Osteoblast (primary cell): ENCODE data around the gene TLR5. TPM values are rescaled to one million over a fixed set of nuclear protein-coding genes. Genes with fewer than 3 reads are reported as not detected.

Experiments used
- DNase-seq: peaks from one replicate; pipeline ENCODE4 v3.0.0; 2011; ENCODE audit warnings: low spot score, mixed read lengths; ENCODE audit not compliant: insufficient read length; ENCODE audit errors: missing footprints
- H2AFZ ChIP-seq: 2 replicates; pipeline ENCODE4 v1.6.0; 2011; ENCODE audit warnings: mild to moderate bottlenecking, low read length
- H3K27ac ChIP-seq: 2 replicates; pipeline ENCODE4 v1.5.1; 2011; ENCODE audit warnings: mild to moderate bottlenecking, low read depth, low read length, moderate library complexity
- H3K27me3 ChIP-seq: 2 replicates; pipeline ENCODE4 v1.6.0; 2012; ENCODE audit warnings: mild to moderate bottlenecking, control low read depth, inconsistent platforms, low read length, moderate library complexity; ENCODE audit not compliant: insufficient read depth
- H3K36me3 ChIP-seq: 2 replicates; pipeline ENCODE4 v1.5.1; 2011; ENCODE audit warnings: mild to moderate bottlenecking, low read length, control low read depth, moderate library complexity; ENCODE audit not compliant: insufficient read depth
- H3K4me1 ChIP-seq: 2 replicates; pipeline ENCODE4 v1.5.1; 2011; ENCODE audit warnings: mild to moderate bottlenecking, low read length, control low read depth, moderate library complexity; ENCODE audit not compliant: insufficient read depth
- H3K4me2 ChIP-seq: 2 replicates; pipeline ENCODE4 v1.6.0; 2011; ENCODE audit warnings: mild to moderate bottlenecking, low read length; ENCODE audit not compliant: insufficient read depth
- H3K4me3 ChIP-seq: fragments of 200-600 bp; sonication (generic); 3 replicates; pipeline ENCODE4 v1.5.1; 2012; ENCODE audit warnings: mild to moderate bottlenecking, low read length, inconsistent platforms; ENCODE audit not compliant: insufficient read depth
- H3K79me2 ChIP-seq: 2 replicates; pipeline ENCODE4 v1.6.0; 2012; ENCODE audit warnings: mild to moderate bottlenecking, low read length, control low read depth, inconsistent platforms; ENCODE audit not compliant: insufficient read depth
- H3K9me3 ChIP-seq: 2 replicates; pipeline ENCODE4 v1.5.1; 2011; ENCODE audit warnings: low read depth, low read length, control low read depth
- H4K20me1 ChIP-seq: 2 replicates; pipeline ENCODE4 v1.6.0; 2012; ENCODE audit warnings: mild to moderate bottlenecking, low read length, control low read depth; ENCODE audit not compliant: insufficient read depth
- CTCF ChIP-seq: IDR thresholded peaks from 2 replicates; pipeline ENCODE4 v1.5.1; 2011; ENCODE audit warnings: mild to moderate bottlenecking, low read depth, low read length, moderate library complexity; ENCODE audit errors: extremely low read depth
- total RNA-seq: library from RNA; depleted of rRNA; stranded (reverse); fragments of >200 nt; gene quantifications from 2 replicates; pipeline ENCODE4 v1.2.3, GENCODE V29; 2012

TLR5 gene
- total RNA-seq, 1 donor: under 0.01 TPM

DNA sequence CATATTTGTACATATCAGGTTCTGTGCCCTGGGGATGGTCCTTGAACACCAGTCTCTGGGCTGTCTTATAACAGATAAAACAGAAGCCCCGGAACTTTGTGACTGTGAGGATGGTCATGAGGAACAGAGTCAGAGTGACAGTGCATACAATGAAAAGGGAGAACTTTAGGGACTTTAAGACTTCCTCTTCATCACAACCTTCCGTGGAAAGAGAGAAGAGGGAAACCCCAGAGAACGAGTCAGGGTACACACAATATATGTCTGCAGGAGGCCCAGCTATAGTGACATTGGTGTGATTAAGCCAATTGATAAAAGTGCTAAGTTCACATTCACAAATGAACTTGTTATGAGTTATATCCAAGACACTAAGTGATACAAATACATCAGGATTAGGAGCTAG lies 32.1 kb downstream of the TLR5 start:
- no peaks in the 10 kb centered on the region for H4K20me1 ChIP-seq
- no peak overlapping the region for H3K27ac ChIP-seq
- no peak overlapping the region for H3K4me2 ChIP-seq
- H3K27me3 ChIP-seq: peaks cover 42% of the 10 kb centered on the region
- H3K4me3 ChIP-seq: no peak overlapping the region
- no peaks in the 10 kb centered on the region for H3K36me3 ChIP-seq
- no peak for TF ChIP-seq CTCF
- H3K79me2 ChIP-seq: no peaks in the 10 kb centered on the region
- H3K4me1 ChIP-seq: no peaks in the 10 kb centered on the region
- no peak for DNase-seq
- no peaks in the 10 kb centered on the region for H3K9me3 ChIP-seq
- H2AFZ ChIP-seq: no peak overlapping the region

GRCh38 chr1:223109581-223110026 lies 33.4 kb downstream of the TLR5 start:
- H3K4me2 ChIP-seq: no peak overlapping the region
- no peak for TF ChIP-seq CTCF
- no peaks in the 10 kb centered on the region for H4K20me1 ChIP-seq
- no peak overlapping the region for H2AFZ ChIP-seq
- no peaks in the 10 kb centered on the region for H3K9me3 ChIP-seq
- no peaks in the 10 kb centered on the region for H3K36me3 ChIP-seq
- no peaks in the 10 kb centered on the region for H3K4me1 ChIP-seq
- peaks cover 42% of the 10 kb centered on the region for H3K27me3 ChIP-seq
- DNase-seq: no peak
- no peak overlapping the region for H3K27ac ChIP-seq
- H3K79me2 ChIP-seq: no peaks in the 10 kb centered on the region
- no peak overlapping the region for H3K4me3 ChIP-seq

DNA sequence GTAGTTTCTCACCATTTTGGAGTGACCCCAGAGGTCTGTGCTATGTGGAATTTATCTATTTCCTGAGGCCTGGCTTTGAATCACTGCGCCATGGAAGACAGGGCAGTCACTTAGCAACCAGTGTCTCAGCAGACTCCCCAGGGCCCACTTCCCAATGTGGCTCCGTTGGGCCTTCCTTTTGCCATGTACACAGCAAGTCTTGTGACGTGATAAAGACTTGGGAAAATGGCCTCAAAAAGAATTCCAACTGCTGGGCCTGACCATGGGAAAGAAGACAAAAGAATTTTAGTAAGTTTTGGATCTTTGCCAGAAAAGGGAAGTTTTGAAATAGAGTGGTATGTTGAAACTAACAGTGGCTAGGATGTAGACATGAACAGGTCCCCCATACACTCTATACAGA lies 36.2 kb downstream of the TLR5 start:
- no peak for TF ChIP-seq CTCF
- H4K20me1 ChIP-seq: no peaks in the 10 kb centered on the region
- no peak for DNase-seq

GRCh38 chr1:223105568-223105967 lies 37.5 kb downstream of the TLR5 start:
- Histone ChIP-seq H3K9me3 (no peaks in the 10 kb centered on the region), H3K4me2 (no peak overlapping the region), H2AFZ (no peak overlapping the region), H3K36me3 (no peaks in the 10 kb centered on the region), H4K20me1 (no peaks in the 10 kb centered on the region), H3K27ac (no peak overlapping the region), H3K4me1 (no peaks in the 10 kb centered on the region), H3K27me3 (peaks cover 27% of the 10 kb centered on the region), H3K4me3 (no peak overlapping the region), H3K79me2 (no peaks in the 10 kb centered on the region)
- no peak for TF ChIP-seq CTCF
- DNase-seq: no peak

More for the DNA sequence above, 36.2 kb downstream of the TLR5 start:
- Histone ChIP-seq H3K4me2 (no peak overlapping the region), H3K27me3 (peaks cover 40% of the 10 kb centered on the region), H3K79me2 (no peaks in the 10 kb centered on the region), H3K9me3 (no peaks in the 10 kb centered on the region), H3K27ac (no peak overlapping the region), H2AFZ (no peak overlapping the region), H3K4me3 (no peak overlapping the region), H3K36me3 (no peaks in the 10 kb centered on the region), H3K4me1 (no peaks in the 10 kb centered on the region)
